Endothelial cell of umbilical vein (primary cell): Measurements from ENCODE around the gene ZNF202. TPM values are rescaled to one million over a fixed set of nuclear protein-coding genes. Genes with fewer than 3 reads are reported as not detected.

Source experiments
- BruUV-seq: library from RNA; stranded (reverse); fragments of 400-500 nt; replicated peaks from 2 replicates; lab custom pipeline; 2021; lab: Mats Ljungman, UMichigan
- CTCF ChIA-PET: fragments of 300-600, 350-600 bp; sonication (Branson Sonifier 250); formaldehyde crosslinking; loops from one replicate; lab custom pipeline; 2021; ENCODE audit warnings: antibody characterized with exemption, inconsistent platforms; lab: Charles Lee
- POLR2A ChIA-PET: fragments of 300-600, 350-600 bp; sonication (Branson Sonifier 250); formaldehyde crosslinking; loops from one replicate; lab custom pipeline; 2021; ENCODE audit warnings: antibody characterized with exemption, inconsistent platforms; lab: Charles Lee
- DNase-seq: peaks from one replicate; pipeline ENCODE4 v3.0.0-alpha.2; 2011; ENCODE audit warnings: low read depth, low spot score
- FAIRE-seq: peaks from 2 replicates; lab custom pipeline; 2011; peaks lifted over from hg19 to GRCh38; lab: Jason Lieb, UNC
- H2AFZ ChIP-seq: 2 replicates; pipeline ENCODE4 v1.6.0; 2012; ENCODE audit warnings: low read depth, low read length, control low read depth, inconsistent platforms
- H3K27ac ChIP-seq: 2 replicates; pipeline ENCODE4 v1.5.1; 2011; ENCODE audit warnings: low read depth, mild to moderate bottlenecking, control low read depth, low read length, moderate library complexity; ENCODE audit not compliant: insufficient read depth
- H3K27me3 ChIP-seq, 2 experiments: 2 replicates each; pipeline versions ENCODE4 v1.6.0 to v1.6.1; 2011; ENCODE audit warnings: low read length in 2 of 2, mixed read lengths in 1 of 2; ENCODE audit not compliant: control insufficient read depth in 2 of 2, insufficient read depth in 2 of 2
- H3K36me3 ChIP-seq, 2 experiments: 2 replicates in 1 of 2; 3 replicates in 1 of 2; pipeline ENCODE4 v1.5.1; 2011; ENCODE audit warnings: low read length in 2 of 2, mild to moderate bottlenecking in 1 of 2, moderate library complexity in 1 of 2; ENCODE audit not compliant: control insufficient read depth in 2 of 2, insufficient read depth in 2 of 2; ENCODE audit errors: extremely low read depth in 1 of 2
- H3K4me1 ChIP-seq: 3 replicates; pipeline ENCODE4 v1.5.1; 2011; ENCODE audit warnings: mild to moderate bottlenecking, low read length; ENCODE audit not compliant: control insufficient read depth, insufficient read depth; ENCODE audit errors: extremely low read depth
- H3K4me2 ChIP-seq: 2 replicates; pipeline ENCODE4 v1.6.1; 2011; ENCODE audit warnings: low read length, control low read depth, mixed read lengths; ENCODE audit not compliant: insufficient read depth
- H3K4me3 ChIP-seq, 3 experiments: fragments of 200-600 bp in 1 of 3; sonication (generic), shearing (Covaris generic) in 1 of 3; replicated peaks in 1 of 3; 2 replicates each; pipeline ENCODE4 v1.5.1; 2011 to 2016; ENCODE audit warnings: control low read depth in 3 of 3, low read length in 3 of 3, mild to moderate bottlenecking in 2 of 3, inconsistent platforms in 1 of 3, low read depth in 1 of 3, moderate library complexity in 1 of 3; ENCODE audit not compliant: insufficient read depth in 1 of 3
- H3K79me2 ChIP-seq: 2 replicates; pipeline ENCODE4 v1.6.0; 2012; ENCODE audit warnings: low read length, inconsistent platforms; ENCODE audit not compliant: control insufficient read depth, insufficient read depth
- H3K9ac ChIP-seq: replicated peaks from 2 replicates; pipeline ENCODE3; 2011; ENCODE audit warnings: low read length, control low read depth; ENCODE audit not compliant: insufficient read depth; ENCODE audit errors: extremely low read depth
- H3K9me1 ChIP-seq: replicated peaks from 3 replicates; pipeline ENCODE4 v1.6.0; 2011; ENCODE audit warnings: mild to moderate bottlenecking, low read length; ENCODE audit not compliant: control insufficient read depth, insufficient read depth; ENCODE audit errors: extremely low read depth
- H3K9me3 ChIP-seq: replicated peaks from 2 replicates; pipeline ENCODE4 v1.5.1; 2012; ENCODE audit warnings: low read length, inconsistent platforms; ENCODE audit not compliant: control insufficient read depth, insufficient read depth
- H4K20me1 ChIP-seq: replicated peaks from 2 replicates; pipeline ENCODE3; 2011; ENCODE audit warnings: mild to moderate bottlenecking, low read length; ENCODE audit not compliant: control insufficient read depth, insufficient read depth; ENCODE audit errors: extremely low read depth
- EZH2 ChIP-seq: IDR thresholded peaks from 2 replicates; pipeline ENCODE4 v1.6.1; 2012; ENCODE audit warnings: borderline replicate concordance, low read depth, mild to moderate bottlenecking, moderate library complexity, low read length, inconsistent platforms; ENCODE audit not compliant: severe bottlenecking
- FOS ChIP-seq: IDR thresholded peaks from 2 replicates; pipeline ENCODE4 v1.6.1; 2011; ENCODE audit warnings: mild to moderate bottlenecking, low read length, moderate library complexity, borderline replicate concordance; ENCODE audit not compliant: insufficient read depth
- GATA2 ChIP-seq: IDR thresholded peaks from 2 replicates; pipeline ENCODE4 v1.7.0; 2011; ENCODE audit warnings: low read depth, mild to moderate bottlenecking, moderate library complexity, mixed read lengths, low read length; ENCODE audit not compliant: insufficient read length, insufficient read depth
- JUN ChIP-seq: IDR thresholded peaks from 2 replicates; pipeline ENCODE4 v1.6.1; 2011; ENCODE audit warnings: borderline replicate concordance, low read depth; ENCODE audit not compliant: insufficient read length, insufficient read depth
- MYC ChIP-seq: IDR thresholded peaks from one replicate; pipeline ENCODE4 v1.6.1; 2011; ENCODE audit warnings: mild to moderate bottlenecking, low read depth, low read length
- POLR2A ChIP-seq: IDR thresholded peaks from 2 replicates; pipeline ENCODE4 v1.6.1; 2012; ENCODE audit warnings: low read depth, mild to moderate bottlenecking, control low read depth, low read length
- POLR2AphosphoS5 ChIP-seq: IDR thresholded peaks from 2 replicates; pipeline ENCODE4 v1.6.1; 2012; ENCODE audit warnings: low read depth, mild to moderate bottlenecking, control low read depth, low read length, moderate library complexity; ENCODE audit not compliant: insufficient read depth
- dilution Hi-C: fragments of 300-500 bp; cut with MboI; formaldehyde crosslinking; loops from one replicate; pipeline ENCODE4 v1.15.0; 2019; ENCODE audit warnings: low sequenced_read_pairs; ENCODE audit not compliant: extremely low pct_ligation_motif_present
- intact Hi-C: fragments of 100-400 bp; cut with micrococcal nuclease; formaldehyde crosslinking; loops from one replicate; pipeline ENCODE4 v1.10.0; 2022
- polyA plus RNA-seq, 4 experiments: library from polyadenylated mRNA; depleted of rRNA in 3 of 4; stranded (reverse) in 3 of 4; unstranded in 1 of 4; fragments of >200 nt; gene quantifications; 2 replicates each; pipeline versions ENCODE4 v1.2.1 to v1.2.3, GENCODE V29; 2011 to 2012; ENCODE audit warnings: missing spikeins in 1 of 4
- total RNA-seq: library from RNA; stranded (reverse); gene quantifications from 2 replicates; pipeline ENCODE4 v1.2.3, GENCODE V29; 2021
- TF ChIP-seq, protein P1 (sequence below): IDR thresholded peaks from 2 replicates; pipeline ENCODE4 v1.6.1; 2011; ENCODE audit not compliant: insufficient read depth, insufficient read length
- TF ChIP-seq, protein P2 (sequence below), 2 donors: IDR thresholded peaks; 1 replicate in 1 of 2; 2 replicates in 1 of 2; pipeline ENCODE4 v1.5.1; 2011; ENCODE audit warnings: low read length in 2 of 2, mild to moderate bottlenecking in 2 of 2, moderate library complexity in 2 of 2, control low read depth in 1 of 2, inconsistent platforms in 1 of 2, low read depth in 1 of 2; ENCODE audit not compliant: insufficient read depth in 1 of 2; ENCODE audit errors: extremely low read depth in 1 of 2

ZNF202 gene
- total and polyA plus RNA-seq, 2 donors (not counting 3 experiments of a cell fraction or from before 2014, with no cell fraction given): 6.5 to 12.3 TPM

DNA sequence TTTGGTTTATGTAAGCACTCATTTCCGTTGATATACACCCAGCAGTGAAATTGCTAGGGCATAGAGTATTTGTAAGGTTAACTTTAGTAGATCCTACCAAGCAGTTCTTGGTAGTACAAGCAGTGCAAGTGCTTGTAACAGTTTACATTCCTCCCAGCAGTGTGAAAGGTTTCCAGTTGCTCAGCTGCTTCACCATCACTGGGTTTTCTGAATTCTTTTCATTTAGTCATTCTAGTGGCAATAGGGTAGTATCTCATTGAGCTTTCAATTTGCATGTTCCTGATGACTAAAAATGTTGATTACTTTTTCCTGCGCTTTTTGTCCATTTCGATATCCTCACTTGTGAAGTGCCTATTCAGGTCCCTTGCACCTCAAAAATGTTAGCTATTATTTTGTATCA, 34.3 kb downstream of the ZNF202 start:
- Histone ChIP-seq H3K9me3 (no peaks in the 10 kb centered on the region), H3K9me1 (no peaks in the 10 kb centered on the region), H3K27me3 (no peaks in the 10 kb centered on the region), H3K4me2 (no peak overlapping the region), H3K4me1 (no peaks in the 10 kb centered on the region), H2AFZ (no peak overlapping the region), H3K27ac (no peak overlapping the region), H3K9ac (no peak overlapping the region), H3K36me3 (no peaks in the 10 kb centered on the region), H4K20me1 (no peaks in the 10 kb centered on the region), H3K4me3 (no peak overlapping the region), H3K79me2 (no peaks in the 10 kb centered on the region)
- POLR2A ChIA-PET: no interaction called here
- no TSS peak for BruUV-seq
- DNase-seq (no peak), FAIRE-seq (no peak)
- dilution Hi-C loops: no loop called here
- TF ChIP-seq, protein P1, sequence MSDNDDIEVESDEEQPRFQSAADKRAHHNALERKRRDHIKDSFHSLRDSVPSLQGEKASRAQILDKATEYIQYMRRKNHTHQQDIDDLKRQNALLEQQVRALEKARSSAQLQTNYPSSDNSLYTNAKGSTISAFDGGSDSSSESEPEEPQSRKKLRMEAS: no peak
- intact Hi-C loops: loop anchor here (1.0 kb wide), 3 partner anchors 66 to 196 kb away; no protein-coding TSS in a partner anchor
- CTCF ChIA-PET: interaction anchor here (0.8 to 9.0 kb wide), 39 partner anchors 9 to 722 kb away, joined by 3 to 302 read pairs (median 7); partner anchors contain the start of genes SCN3B and ZNF202

GRCh38 chr11:123704341-123704740, 37.1 kb downstream of the ZNF202 start:
- DNase-seq (no peak), FAIRE-seq (no peak)
- no peak overlapping the region for H3K9ac ChIP-seq
- dilution Hi-C loops: no loop called here
- H3K9me3 ChIP-seq: no peaks in the 10 kb centered on the region
- no peaks in the 10 kb centered on the region for H3K27me3 ChIP-seq
- intact Hi-C loops: loop anchor here (5.0 kb wide), 1 partner anchor 602 kb away; no protein-coding TSS in a partner anchor
- H3K36me3 ChIP-seq: no peaks in the 10 kb centered on the region
- no peak overlapping the region for H3K27ac ChIP-seq
- no peaks in the 10 kb centered on the region for H4K20me1 ChIP-seq
- H3K4me1 ChIP-seq: no peaks in the 10 kb centered on the region
- no peak overlapping the region for H3K4me2 ChIP-seq
- H3K9me1 ChIP-seq: no peaks in the 10 kb centered on the region
- TF ChIP-seq, protein P2, sequence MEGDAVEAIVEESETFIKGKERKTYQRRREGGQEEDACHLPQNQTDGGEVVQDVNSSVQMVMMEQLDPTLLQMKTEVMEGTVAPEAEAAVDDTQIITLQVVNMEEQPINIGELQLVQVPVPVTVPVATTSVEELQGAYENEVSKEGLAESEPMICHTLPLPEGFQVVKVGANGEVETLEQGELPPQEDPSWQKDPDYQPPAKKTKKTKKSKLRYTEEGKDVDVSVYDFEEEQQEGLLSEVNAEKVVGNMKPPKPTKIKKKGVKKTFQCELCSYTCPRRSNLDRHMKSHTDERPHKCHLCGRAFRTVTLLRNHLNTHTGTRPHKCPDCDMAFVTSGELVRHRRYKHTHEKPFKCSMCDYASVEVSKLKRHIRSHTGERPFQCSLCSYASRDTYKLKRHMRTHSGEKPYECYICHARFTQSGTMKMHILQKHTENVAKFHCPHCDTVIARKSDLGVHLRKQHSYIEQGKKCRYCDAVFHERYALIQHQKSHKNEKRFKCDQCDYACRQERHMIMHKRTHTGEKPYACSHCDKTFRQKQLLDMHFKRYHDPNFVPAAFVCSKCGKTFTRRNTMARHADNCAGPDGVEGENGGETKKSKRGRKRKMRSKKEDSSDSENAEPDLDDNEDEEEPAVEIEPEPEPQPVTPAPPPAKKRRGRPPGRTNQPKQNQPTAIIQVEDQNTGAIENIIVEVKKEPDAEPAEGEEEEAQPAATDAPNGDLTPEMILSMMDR (IDR thresholded peaks at IDR 0.05; ENCODE audit: extremely low read depth in 1 of 2, insufficient read depth in 1 of 2, low read depth in 1 of 2, low read length in 2 of 2): no peak
- TF ChIP-seq MYC (no peak), GATA2 (no peak), POLR2AphosphoS5 (no peak), EZH2 (no peak), FOS (no peak), JUN (no peak), POLR2A (no peak)
- TF ChIP-seq, protein P1: no peak
- CTCF ChIA-PET: interaction anchor here (4.9 to 9.0 kb wide), 2 partner anchors 64 to 124 kb away, joined by 117 to 302 read pairs; no protein-coding TSS in a partner anchor
- POLR2A ChIA-PET: no interaction called here
- no peaks in the 10 kb centered on the region for H3K79me2 ChIP-seq
- no peak overlapping the region for H2AFZ ChIP-seq
- BruUV-seq: no TSS peak
- no peak overlapping the region for H3K4me3 ChIP-seq
